GM18868 (cell line): Measurements from ENCODE around the gene RFPL3.
"Not testable (repeated sequence)": the region's sequence is repeated elsewhere in the genome, so short reads cannot be mapped to it uniquely, and the experiment has no call there.

ENCODE experiments used
- ATAC-seq: cut with Tn5 transposase; IDR thresholded peaks from one replicate; pipeline ENCODE4 v1.9.1; 2021; ENCODE audit warnings: mild to moderate bottlenecking, moderate library complexity; ENCODE audit not compliant: unreplicated experiment

Gene RFPL3

DNA sequence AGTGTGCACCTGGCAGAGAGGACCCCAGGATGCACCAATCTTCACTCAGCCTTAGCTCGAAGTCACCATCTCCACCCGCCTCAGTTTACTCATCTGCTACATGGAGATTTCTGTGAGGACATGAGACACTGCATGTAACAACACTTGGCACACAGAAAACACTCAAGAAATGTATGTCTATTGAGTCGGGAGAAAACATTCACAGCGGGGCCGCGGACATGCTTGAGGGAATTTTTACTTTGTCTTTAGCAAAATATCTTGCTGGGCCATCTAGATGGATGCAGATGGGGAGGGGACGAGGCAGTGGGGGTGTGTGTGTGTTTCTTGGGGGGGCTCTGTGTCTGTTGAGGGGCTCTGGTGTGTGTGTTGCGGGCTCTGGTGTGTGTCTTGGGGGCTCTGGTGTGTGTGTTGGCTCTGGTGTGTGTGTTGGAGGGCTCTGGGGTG is 28.4 kb upstream of the RFPL3 start:
- ATAC-seq, result no peak

DNA sequence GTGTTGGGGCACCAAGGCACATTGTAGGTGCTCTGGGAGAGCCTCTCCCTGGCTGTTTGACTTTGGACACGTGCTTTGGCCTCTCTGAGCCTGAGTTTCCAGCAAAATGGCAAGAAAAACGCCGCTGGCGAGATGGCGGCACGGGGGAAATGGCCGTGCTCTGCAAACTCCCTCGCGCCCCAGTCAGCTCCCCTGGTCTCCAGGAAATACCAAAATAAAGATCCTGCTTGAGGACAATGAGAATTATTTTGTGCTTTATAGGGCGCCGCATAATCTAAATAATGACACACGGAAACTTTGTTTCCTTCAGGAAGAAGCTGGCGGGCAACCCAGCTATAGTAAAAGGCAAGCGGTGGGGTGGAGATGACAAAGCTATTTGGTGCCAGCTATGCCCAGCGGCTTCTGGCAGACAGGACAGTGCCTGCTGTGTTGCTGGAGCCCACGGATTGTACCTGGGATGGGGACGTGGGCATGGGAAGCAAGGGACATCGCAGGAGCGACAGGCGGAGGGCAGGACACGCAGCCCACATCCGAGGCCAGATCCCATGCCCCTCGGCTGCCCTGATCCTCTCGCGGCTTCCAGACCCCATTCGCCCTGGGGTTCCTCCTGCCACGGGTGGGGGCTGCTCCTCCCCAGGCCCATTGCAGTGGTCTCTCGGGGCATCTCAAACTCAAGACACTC is 26.3 kb upstream of the RFPL3 start:
- ATAC-seq, result no peak

DNA sequence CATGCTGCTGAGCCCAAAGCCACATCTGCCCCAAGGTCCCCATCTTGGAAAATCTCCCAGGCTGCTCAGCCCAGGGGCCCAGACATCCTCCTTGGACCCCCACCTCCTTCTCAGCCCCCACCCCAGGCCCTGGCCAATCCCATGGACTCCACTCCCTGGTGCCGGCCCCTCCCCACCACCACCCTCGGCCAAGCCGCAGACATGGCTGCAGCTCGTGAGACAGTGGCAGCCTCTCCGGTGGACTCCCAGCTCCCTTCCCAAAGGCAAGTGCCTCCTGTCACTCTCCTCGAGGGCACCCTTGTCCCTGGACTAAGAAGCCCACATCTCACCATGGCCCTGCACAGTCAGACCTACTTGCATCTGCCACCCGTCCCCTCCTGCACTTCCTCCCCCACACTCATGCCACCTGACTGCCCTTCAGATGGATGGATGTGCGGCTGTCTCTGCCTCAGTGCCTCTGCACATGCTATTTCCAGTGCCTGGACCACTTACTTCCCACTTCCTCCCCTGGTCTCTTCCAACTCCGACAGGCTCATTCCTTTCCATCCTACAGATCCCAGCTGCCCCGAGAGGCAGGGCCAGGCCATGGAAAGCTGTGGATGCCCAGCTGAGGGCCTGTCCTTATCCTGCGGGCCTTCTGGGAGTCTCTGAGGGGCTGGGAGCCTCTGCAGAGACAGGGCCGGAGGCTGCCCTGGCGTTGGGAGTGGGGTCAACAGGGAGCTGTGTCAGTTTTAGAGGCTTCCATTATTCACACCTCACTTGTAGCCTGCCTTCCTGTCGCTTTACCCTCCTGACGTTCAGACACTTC is 25.5 kb upstream of the RFPL3 start:
- ATAC-seq, result no peak

DNA sequence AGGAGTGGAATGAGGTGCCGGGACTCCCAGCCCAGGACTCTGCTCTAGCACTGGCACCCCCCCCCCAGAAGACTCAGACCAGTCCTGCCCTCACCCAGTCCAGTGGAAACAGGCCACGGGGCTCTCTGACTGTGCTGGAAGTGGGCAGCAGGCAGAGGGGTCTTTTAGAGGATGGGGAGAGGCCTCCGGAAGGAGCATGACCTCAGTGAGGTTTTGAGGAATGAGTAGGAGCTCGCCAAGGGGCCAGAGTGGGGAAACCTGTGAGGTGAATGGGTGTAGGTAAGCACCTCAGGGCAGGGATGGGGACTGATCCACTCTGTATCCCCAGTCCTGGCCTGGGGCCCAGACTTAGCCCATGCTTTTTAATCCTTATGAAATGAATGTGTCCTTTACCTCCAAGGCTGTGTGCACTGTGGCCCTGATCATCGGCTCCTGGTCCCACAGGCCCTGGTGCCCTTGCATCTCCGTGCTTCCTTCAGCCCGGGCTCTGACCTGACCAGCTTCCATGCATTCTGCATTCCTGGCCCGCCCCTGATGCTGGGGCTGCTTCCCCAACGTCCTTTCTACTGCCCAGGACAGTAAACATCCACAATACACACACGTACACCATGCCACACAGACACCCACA is 24.4 kb upstream of the RFPL3 start:
- no peak for ATAC-seq

DNA sequence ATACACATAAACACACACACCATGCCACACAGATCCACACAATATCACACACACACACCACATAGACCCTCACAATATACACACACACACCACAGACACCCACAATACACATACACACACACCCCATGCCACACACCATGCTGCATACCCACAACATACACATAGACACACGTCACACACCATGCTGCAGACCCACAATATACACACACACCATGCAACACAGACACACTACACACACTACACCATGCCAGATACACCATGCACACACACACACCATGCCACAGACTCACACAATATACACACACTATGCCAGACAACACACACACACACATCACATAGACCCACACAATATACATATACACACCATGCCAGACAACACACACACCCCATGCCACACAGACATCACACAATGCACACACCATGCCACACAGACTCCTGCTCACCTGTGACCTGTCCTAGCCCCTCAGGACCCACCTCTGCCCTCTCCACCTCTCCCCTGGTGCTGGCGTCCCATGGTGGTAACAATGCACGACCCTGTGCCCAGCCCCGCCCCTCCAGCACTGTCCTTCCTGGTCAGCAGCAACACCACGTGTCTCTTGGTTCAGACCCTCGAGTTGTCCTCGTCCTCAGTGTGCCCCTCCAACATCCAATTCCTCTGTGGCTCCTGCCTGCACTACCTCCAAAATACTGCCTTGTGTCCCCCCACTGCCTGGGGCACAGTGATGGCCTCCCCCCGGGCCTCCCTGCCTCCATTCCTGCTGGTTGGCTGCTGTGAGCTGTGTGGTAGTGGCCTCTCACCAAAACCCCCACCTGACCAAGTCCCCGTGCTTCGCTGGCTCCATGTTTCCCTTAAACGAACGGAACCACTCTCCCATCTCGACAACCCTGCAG is 23.7 kb upstream of the RFPL3 start:
- ATAC-seq, result no peak

DNA sequence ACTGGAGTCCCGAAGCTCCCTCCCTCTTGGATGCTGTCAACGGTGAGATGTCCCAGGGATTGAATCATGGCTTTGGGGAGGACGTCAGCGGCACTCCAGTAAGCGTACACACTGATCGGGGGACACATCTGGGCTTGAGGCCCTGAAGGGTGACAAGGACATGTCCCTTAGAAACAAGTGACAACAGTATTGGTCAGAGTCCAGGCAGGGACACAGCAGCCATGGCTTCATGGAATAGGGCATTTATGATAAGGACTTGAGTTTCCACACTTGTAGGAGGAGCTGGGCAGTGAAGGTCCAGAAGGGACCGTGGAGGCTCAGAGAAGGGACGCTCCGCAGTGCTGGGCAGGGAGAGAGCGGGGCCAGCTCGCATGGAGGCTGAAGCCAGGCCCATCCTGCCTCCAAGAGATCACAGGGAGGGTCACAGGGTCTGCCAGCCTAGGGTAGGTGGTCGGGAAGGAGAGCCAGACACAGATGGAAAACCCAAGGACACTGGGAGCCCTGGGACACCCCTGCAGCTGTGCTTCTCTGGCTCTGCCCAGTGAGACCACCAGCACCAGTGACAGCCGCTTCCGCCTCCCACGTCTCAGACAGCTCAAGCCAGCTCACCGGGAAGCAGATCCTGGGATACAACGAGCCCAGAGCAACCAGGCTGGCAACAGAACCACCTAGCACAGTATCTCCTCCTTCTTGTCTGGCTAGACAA is 22.9 kb upstream of the RFPL3 start:
- ATAC-seq, result no peak

DNA sequence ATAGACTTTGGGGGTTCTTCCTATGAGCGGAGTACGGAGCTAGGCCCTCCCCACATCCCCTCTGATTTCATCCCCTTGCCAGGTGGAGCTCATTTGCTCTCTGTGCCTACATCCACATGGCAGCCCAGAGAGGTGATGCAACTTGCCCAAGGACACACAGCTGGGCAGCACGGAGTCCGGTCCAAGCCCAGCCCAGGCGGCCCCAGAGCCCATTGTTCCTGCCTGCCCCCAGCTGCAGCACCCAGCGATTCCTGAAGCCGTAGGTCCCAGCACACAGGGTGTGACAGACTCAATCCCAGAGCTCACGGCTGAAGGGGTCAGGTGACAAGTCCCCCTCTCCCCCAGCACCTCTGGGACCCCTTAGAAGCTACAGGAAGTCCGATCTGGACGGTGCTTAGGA is 22.2 kb upstream of the RFPL3 start:
- no peak for ATAC-seq

DNA sequence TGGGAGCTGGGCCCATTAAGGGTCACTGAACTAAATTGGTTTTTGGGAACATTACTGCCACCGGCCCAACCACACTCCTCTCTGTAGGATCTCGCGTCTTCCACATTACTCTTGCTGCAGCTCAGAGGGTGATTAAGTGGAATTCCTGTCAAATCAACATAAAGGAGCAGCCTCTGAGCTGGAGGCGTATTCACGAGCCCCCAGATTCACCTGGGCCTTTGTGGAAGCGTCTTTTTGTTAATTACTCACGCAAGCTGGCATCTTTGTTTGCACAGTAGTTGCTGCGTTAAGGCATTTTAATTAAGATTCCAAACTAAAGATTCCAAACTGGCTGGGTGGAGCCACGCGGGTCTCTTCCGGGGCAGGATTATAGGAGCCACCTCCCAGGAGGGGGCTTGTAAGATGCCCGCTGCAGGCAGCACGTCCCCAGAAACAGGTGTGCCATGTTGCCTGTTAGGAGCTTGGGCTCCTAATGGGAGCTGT is 21.5 kb upstream of the RFPL3 start:
- ATAC-seq, result no peak

DNA sequence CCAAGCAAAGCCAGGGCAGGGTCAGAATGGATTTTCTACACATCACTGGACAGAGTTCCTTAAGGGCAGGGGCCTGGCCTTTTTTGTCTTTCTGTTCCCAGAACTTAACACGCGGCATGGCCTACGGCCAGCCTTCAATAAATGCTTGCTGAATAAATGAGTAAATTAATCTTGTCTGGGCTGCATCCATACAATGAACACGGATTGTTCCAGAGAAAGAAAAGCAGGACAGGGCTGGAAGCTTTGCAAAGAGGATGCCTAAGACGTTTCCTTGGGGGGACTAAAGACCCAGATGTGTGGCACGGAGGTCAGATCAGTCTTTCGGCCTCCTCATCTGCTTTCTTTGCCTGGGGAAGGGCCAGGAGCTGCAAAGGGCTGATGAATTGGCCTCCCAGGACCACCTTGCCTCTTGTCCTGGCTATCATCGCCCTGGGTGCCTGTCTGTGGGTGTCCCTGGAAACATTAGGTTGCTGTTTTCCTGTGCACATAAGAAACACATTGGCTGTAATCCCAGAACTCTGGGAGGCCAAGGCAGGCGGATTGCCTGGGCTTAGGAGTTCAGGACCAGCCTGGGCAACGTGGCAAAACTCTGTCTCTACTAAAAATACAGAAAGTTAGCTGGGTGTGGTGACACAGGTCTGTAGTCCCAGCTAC is 20.8 kb upstream of the RFPL3 start:
- ATAC-seq, result no peak

DNA sequence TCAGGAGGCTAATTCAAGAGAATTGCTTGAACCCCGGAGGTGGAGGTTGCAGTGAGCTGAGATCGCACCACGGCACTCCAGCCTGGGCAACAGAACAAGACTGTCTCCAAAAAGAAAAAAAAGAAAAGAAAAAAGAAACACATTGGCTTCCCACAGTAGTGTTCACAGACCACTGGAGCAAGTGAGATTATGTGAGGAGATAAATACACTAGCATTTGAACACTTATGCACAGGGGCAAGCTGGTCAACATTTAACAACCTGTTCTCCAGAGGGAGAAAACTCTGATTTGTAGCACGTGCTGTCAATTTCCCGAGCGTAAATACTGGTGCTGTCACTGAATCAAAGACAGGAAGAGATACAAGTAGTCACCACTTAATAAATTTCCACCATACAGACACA is 20.2 kb upstream of the RFPL3 start:
- ATAC-seq, result not testable (repeated sequence)

DNA sequence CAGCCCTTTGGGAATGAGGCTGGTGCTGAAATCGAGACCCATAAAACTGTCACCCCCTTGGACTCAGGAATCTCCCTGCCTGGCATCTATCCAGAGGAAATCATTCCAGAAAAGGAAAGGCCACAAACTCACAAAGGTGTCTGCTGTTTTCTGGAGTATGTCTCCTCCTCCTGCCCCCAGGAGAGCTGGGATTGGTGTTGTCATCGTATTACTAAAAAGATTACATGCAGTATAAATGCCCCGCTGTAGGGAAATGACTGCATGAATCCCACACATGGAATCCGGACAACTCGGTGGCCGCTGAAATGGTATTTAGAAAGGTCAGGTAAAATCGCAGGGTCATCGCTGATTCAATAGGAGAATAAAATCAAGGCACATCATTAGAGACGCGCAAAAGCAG is 18.9 kb upstream of the RFPL3 start:
- ATAC-seq, result no peak

DNA sequence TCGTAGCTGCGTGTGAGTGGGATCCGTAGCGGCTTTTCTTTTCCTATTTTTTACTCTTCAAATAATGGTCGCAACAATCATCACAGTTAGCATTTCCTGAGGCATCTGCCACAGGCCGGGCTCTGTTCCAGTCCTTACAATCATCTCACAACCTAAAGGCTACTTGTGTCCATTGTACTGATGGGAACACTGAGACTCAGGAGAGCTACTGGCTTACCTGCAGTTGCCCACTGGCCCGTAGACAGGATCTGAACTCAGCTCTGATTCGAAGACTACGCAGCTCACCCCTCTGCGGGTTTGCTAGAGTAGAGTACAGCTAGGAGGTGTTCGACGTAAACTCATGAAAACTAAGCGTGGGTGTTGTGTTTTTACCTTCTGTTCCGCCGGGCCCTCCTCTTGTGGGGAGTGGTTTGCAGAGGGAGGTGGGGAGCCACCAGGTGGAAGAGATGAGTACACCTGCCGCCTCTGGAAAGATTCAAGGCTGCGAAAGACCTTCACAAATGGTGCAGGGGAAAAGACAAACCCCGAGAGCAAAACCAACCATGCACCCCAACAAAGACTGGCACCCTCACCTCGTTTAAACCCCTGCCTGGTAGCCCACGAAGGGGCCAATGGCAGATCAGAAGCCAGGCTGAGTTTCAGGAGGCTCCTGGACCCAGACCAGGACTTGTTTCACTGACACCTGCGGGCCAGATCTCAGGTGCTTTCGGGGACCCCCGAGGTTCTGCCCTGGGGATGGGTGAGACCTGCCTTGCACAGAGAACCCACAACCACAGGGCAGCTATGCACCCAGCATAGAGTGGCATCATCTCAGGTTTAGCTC is 18.3 kb upstream of the RFPL3 start:
- no peak for ATAC-seq

DNA sequence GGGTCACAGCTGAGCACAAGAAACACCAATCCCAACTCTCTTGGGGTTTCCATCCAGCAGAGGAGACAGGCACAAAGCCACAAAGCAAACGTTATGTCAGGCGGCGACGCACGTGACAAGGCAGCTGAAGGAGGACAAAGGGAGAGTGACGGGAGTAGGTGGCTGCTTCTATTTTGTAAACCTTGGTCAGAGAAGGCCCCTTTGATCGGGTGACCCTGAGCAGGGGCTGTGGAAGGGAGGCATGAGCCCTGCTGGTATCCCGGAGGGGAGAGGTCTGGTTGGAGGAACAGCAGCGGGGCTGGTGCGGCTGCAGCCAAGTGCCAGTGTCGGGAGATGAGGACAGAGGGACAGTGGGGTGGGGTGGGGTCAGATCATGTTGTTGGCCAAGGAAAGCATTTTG is 17.3 kb upstream of the RFPL3 start:
- ATAC-seq, result no peak

DNA sequence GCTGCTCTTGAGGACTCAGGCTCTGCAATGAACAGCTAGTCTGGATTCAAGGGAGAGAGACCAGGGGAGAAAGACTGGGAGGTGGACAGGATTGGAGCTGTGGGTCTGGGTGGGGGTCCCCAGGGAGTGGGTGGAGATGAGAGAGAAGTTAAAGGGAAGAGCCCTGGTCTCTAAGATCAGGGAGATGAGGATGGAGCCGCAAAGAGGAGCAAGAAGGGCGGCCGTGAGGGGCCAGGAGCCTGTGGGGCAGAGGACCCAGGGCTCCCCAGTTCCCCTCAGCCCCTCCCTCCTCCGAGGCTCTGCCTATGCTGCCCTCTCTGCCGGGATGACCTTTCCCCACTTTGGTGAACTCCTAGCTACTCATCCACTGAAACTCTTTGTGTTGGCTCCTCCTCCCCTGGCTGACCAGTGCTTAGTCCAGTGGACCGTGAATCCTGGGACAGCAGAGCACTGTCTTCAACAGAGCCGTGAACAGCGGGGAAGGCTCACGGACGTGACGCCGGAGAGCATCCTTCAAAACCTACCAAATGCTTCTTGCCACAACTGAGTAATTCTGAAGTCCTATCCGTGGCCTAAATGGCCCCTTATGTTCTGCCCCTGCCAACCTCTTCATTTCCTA is 16.4 kb upstream of the RFPL3 start:
- no peak for ATAC-seq

DNA sequence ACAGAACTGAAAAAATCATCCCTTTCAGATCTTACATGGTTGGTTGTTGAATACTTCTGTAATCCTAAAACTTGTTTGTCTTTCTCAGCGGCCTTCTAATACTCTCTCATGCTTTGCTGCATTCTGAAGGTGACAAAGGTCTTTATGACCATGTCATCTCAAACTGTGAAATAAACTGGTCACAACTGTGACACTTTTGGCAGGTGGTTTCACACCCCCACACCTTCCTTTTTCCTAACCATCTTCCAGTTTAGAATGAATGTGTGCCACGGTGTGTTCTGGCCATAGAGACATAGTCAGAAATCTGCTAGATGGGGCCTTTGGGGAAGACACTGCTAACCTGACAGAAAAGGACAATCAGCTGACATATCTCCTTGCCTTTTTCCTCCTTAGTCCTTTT is 14.7 kb upstream of the RFPL3 start:
- no peak for ATAC-seq

DNA sequence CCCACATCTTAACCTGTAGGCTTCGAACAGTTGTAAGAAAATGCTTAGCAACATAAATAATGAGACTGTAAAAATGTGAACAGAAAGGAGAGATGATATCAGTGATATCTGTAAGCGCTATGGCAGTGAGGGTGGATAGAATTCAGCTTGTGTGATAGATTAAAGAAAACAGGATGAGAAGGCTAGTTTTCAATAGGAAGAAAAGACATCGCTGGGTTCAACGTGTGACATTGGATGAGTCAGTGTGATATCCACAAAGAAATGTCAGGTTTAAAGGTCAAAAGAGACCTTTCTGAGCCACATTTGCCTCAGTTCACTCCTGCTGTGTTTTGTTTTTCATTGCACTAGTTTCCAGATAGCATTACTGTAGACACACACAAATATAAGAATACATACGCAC is 13.7 kb upstream of the RFPL3 start:
- no peak for ATAC-seq

DNA sequence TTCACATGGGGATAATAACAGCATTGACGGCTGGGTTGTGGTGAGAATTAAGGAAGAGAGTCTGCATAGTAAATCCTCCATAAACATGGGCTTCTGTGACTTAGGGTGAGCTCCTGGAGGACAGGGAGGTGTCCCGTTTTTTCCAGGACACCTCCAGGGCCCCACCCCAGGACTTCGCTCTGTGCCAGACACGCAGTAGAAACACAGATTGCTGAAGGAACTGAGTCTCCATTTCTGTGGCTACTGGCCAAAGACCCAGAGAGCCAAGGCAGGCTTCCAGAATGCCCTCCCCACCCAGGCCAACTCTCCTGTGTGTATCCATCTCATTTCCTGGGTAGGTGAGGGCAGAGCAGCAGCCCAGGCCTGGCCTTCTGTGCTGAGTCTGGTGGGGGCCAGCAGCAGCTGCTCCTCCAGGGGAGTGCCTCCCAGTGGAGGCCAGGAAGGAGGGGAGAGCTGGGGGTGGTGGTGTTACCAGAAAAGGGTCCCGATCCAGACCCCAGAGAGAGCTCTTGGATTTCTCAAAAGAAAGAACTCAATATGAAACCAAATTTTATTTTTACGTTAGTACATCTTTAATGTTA is 9.5 kb upstream of the RFPL3 start:
- no peak for ATAC-seq

DNA sequence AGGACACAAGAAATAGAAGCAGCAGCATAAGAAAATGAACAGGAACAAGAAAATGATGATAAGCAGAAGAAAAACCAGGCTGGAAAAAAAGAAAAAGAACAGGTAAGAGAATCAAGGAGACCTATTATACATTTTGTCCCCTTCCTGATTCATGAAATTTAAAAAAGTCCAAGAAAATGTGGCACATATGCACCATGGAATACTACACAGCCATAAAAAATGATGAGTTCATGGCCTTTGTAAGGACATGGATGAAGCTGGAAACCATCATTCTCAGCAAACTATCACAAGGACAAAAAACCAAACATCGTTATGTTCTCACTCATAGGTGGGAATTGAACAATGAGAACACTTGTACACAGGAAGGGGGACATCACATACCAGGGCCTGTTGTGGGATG is 5.8 kb upstream of the RFPL3 start:
- ATAC-seq, result not testable (repeated sequence)
